IMR-90 (cell line): ENCODE measurements around the gene ZFP36. TPM values are rescaled to one million over a fixed set of nuclear protein-coding genes. Genes with fewer than 3 reads are reported as not detected.

Experiments used
- ATAC-seq: fragments of 200-7000 bp; cut with Tn5 transposase; 2 replicates; pipeline ENCODE4 v1.9.1; 2020; ENCODE audit warnings: low read depth, mild to moderate bottlenecking, moderate library complexity
- BruUV-seq: library from RNA; stranded (reverse); fragments of 400-500 nt; replicated peaks from 2 replicates; lab custom pipeline; 2021; lab: Mats Ljungman, UMichigan
- CTCF ChIA-PET: fragments of 300-600 bp; formaldehyde crosslinking; extraction: SDS; loops from one replicate; lab custom pipeline; 2021; ENCODE audit warnings: antibody characterized with exemption; lab: Yijun Ruan, JAX
- POLR2A ChIA-PET: fragments of 300-600 bp; sonication (Branson Sonifier 250); formaldehyde crosslinking; loops from one replicate; lab custom pipeline; 2022; ENCODE audit warnings: antibody characterized with exemption; ENCODE audit not compliant: unreplicated experiment; lab: Charles Lee
- DNase-seq: peaks from one replicate; pipeline ENCODE4 v3.0.0; 2013
- H2AFZ ChIP-seq: replicated peaks from 2 replicates; pipeline ENCODE3; 2013; ENCODE audit warnings: low read length, mild to moderate bottlenecking; ENCODE audit not compliant: poor library complexity
- H2AK5ac ChIP-seq: 2 replicates; pipeline ENCODE4 v1.6.1; 2013; ENCODE audit warnings: low read depth, low read length, inconsistent platforms
- H2AK9ac ChIP-seq: replicated peaks from 2 replicates; pipeline ENCODE3; 2013; ENCODE audit warnings: mild to moderate bottlenecking, low read depth, low read length, moderate library complexity; ENCODE audit not compliant: poor library complexity
- H2BK120ac ChIP-seq: 2 replicates; pipeline ENCODE4 v1.6.1; 2013; ENCODE audit warnings: low read depth, low read length, inconsistent platforms
- H2BK15ac ChIP-seq: 3 replicates; pipeline ENCODE4 v1.6.1; 2013; ENCODE audit warnings: low read depth, low read length, inconsistent platforms
- H2BK20ac ChIP-seq: 2 replicates; pipeline ENCODE4 v1.6.1; 2013; ENCODE audit warnings: low read depth, mild to moderate bottlenecking, inconsistent platforms, low read length, moderate library complexity
- H2BK5ac ChIP-seq: 2 replicates; pipeline ENCODE4 v1.6.1; 2013; ENCODE audit warnings: mild to moderate bottlenecking, low read depth, low read length, inconsistent platforms; ENCODE audit not compliant: poor library complexity, severe bottlenecking
- H3K14ac ChIP-seq: replicated peaks from 2 replicates; pipeline ENCODE4 v1.6.1; 2013; ENCODE audit warnings: low read depth, low read length, inconsistent platforms
- H3K18ac ChIP-seq: 2 replicates; pipeline ENCODE4 v1.6.1; 2013; ENCODE audit warnings: low read depth, low read length, control low read depth
- H3K23ac ChIP-seq: 2 replicates; pipeline ENCODE4 v1.6.1; 2013; ENCODE audit warnings: low read depth, low read length, inconsistent platforms
- H3K27ac ChIP-seq: 2 replicates; pipeline ENCODE4 v1.5.1; 2013; ENCODE audit warnings: mild to moderate bottlenecking, control low read depth, low read length; ENCODE audit not compliant: insufficient read depth
- H3K27me3 ChIP-seq: 2 replicates; pipeline ENCODE4 v1.6.1; 2013; ENCODE audit warnings: low read length; ENCODE audit not compliant: control insufficient read depth, insufficient read depth
- H3K36me3 ChIP-seq: 2 replicates; pipeline ENCODE4 v1.6.1; 2013; ENCODE audit warnings: low read length, mixed read lengths; ENCODE audit not compliant: control insufficient read depth, insufficient read depth
- H3K4ac ChIP-seq: 2 replicates; pipeline ENCODE4 v1.6.1; 2013; ENCODE audit warnings: low read depth, low read length, inconsistent platforms
- H3K4me1 ChIP-seq: 2 replicates; pipeline ENCODE4 v1.6.1; 2013; ENCODE audit warnings: low read length, mixed read lengths; ENCODE audit not compliant: control insufficient read depth, insufficient read depth
- H3K4me2 ChIP-seq: 2 replicates; pipeline ENCODE4 v1.6.1; 2013; ENCODE audit warnings: low read depth, mild to moderate bottlenecking, control low read depth, low read length, moderate library complexity
- H3K4me3 ChIP-seq: 2 replicates; pipeline ENCODE4 v1.5.1; 2013; ENCODE audit warnings: low read depth, mild to moderate bottlenecking, control low read depth, low read length, moderate library complexity; ENCODE audit not compliant: insufficient read depth
- H3K56ac ChIP-seq: 2 replicates; pipeline ENCODE4 v1.6.1; 2013; ENCODE audit warnings: low read length, inconsistent platforms; ENCODE audit not compliant: insufficient read depth; ENCODE audit errors: extremely low read depth
- H3K79me1 ChIP-seq, 2 experiments: 2 replicates each; pipeline ENCODE4 v1.6.1; 2013; ENCODE audit warnings: low read length in 2 of 2, inconsistent platforms in 1 of 2, low read depth in 1 of 2
- H3K9ac ChIP-seq: 2 replicates; pipeline ENCODE4 v1.6.1; 2013; ENCODE audit warnings: low read depth, low read length, control low read depth
- H3K9me1 ChIP-seq: 2 replicates; pipeline ENCODE4 v1.6.1; 2013; ENCODE audit warnings: low read length, inconsistent platforms; ENCODE audit not compliant: insufficient read depth
- H3K9me3 ChIP-seq: 2 replicates; pipeline ENCODE4 v1.6.1; 2013; ENCODE audit warnings: low read length; ENCODE audit not compliant: control insufficient read depth, insufficient read depth
- H4K20me1 ChIP-seq: 2 replicates; pipeline ENCODE4 v1.6.1; 2013; ENCODE audit warnings: low read length, inconsistent platforms; ENCODE audit not compliant: insufficient read depth
- H4K5ac ChIP-seq: 2 replicates; pipeline ENCODE4 v1.6.1; 2013; ENCODE audit warnings: mild to moderate bottlenecking, low read depth, low read length, control low read depth
- H4K8ac ChIP-seq, 2 experiments: 2 replicates each; pipeline ENCODE4 v1.6.1; 2013; ENCODE audit warnings: low read depth in 2 of 2, low read length in 2 of 2, control low read depth in 1 of 2, inconsistent platforms in 1 of 2
- H4K91ac ChIP-seq: 2 replicates; pipeline ENCODE4 v1.6.1; 2013; ENCODE audit warnings: low read depth, low read length, inconsistent platforms; ENCODE audit not compliant: insufficient read depth
- BHLHE40 ChIP-seq: fragments of 150-350 bp; IDR thresholded peaks from 2 replicates; pipeline ENCODE4 v1.6.1; 2016; ENCODE audit warnings: mild to moderate bottlenecking, low read depth, low read length
- CEBPB ChIP-seq: IDR thresholded peaks from 2 replicates; pipeline ENCODE4 v1.6.1; 2012; ENCODE audit warnings: low read depth, low read length, improper control_type of control experiment
- CHD1 ChIP-seq: IDR thresholded peaks from 2 replicates; pipeline ENCODE4 v1.6.1; 2012; ENCODE audit warnings: low read depth, low read length, improper control_type of control experiment
- MAFK ChIP-seq: IDR thresholded peaks from 2 replicates; pipeline ENCODE4 v1.6.1; 2012; ENCODE audit warnings: low read depth, low read length, improper control_type of control experiment
- MAZ ChIP-seq: IDR thresholded peaks from 2 replicates; pipeline ENCODE4 v1.6.1; 2012; ENCODE audit warnings: low read depth, mild to moderate bottlenecking, low read length, improper control_type of control experiment, moderate library complexity, borderline replicate concordance
- NFE2L2 ChIP-seq: fragments of 150-350 bp; IDR thresholded peaks from 2 replicates; pipeline ENCODE4 v1.6.1; 2016; ENCODE audit warnings: low read depth, mild to moderate bottlenecking, low read length
- POLR2A ChIP-seq: IDR thresholded peaks from 2 replicates; pipeline ENCODE4 v1.6.1; 2012; ENCODE audit warnings: mild to moderate bottlenecking, low read depth, low read length
- RAD21 ChIP-seq: IDR thresholded peaks from 2 replicates; pipeline ENCODE4 v1.6.1; 2012; ENCODE audit warnings: low read length, improper control_type of control experiment
- RCOR1 ChIP-seq: IDR thresholded peaks from 2 replicates; pipeline ENCODE4 v1.6.1; 2012; ENCODE audit warnings: mild to moderate bottlenecking, low read length, improper control_type of control experiment; ENCODE audit not compliant: insufficient replicate concordance
- RFX5 ChIP-seq: IDR thresholded peaks from 2 replicates; pipeline ENCODE4 v1.8.0; 2012; ENCODE audit warnings: low read depth, mild to moderate bottlenecking, low read length, moderate library complexity
- SMC3 ChIP-seq: fragments of 150-350 bp; IDR thresholded peaks from 2 replicates; pipeline ENCODE4 v1.6.1; 2016; ENCODE audit warnings: low read depth, mild to moderate bottlenecking, antibody characterized with exemption, low read length, moderate library complexity
- WGBS, 2 experiments: methylation state at CpG; one replicate each; pipeline versions ENCODE4 v1.1.5 to v1.1.7; 2013; ENCODE audit warnings: missing lambda C conversion rate in 2 of 2; ENCODE audit not compliant: insufficient read length in 1 of 2; ENCODE audit errors: extremely low coverage in 2 of 2; 5-methylcytosine and 5-hydroxymethylcytosine counted together
- dilution Hi-C: fragments of 300-500 bp; cut with HindIII; formaldehyde crosslinking; loops from one replicate; pipeline ENCODE4 v1.14.3; 2018; ENCODE audit warnings: low sequenced_read_pairs; ENCODE audit not compliant: unreplicated experiment
- in situ Hi-C: fragments of 300-500 bp; cut with MboI; formaldehyde crosslinking; loops from 3 replicates; pipeline ENCODE4 v1.14.3; 2019; ENCODE audit warnings: low sequenced_read_pairs, inconsistent platforms, mixed read lengths
- intact Hi-C: fragments of 100-400 bp; cut with micrococcal nuclease; formaldehyde crosslinking; loops from 2 replicates; pipeline ENCODE4 v1.10.0; 2022
- polyA plus RNA-seq, 3 experiments: library from polyadenylated mRNA; depleted of rRNA; stranded (reverse); fragments of >200 nt; gene quantifications; 2 replicates each; pipeline ENCODE4 v1.2.3, GENCODE V29; 2012; ENCODE audit warnings: low replicate concordance in 1 of 3
- total RNA-seq: library from RNA; depleted of rRNA; stranded (reverse); fragments of >200 nt; gene quantifications from 2 replicates; pipeline ENCODE4 v1.2.3, GENCODE V29; 2012

ZFP36 gene
- total and polyA plus RNA-seq, 2 of the 4 experiments (the other 2 are of a cell fraction): 1.4 to 45.0 TPM

DNA sequence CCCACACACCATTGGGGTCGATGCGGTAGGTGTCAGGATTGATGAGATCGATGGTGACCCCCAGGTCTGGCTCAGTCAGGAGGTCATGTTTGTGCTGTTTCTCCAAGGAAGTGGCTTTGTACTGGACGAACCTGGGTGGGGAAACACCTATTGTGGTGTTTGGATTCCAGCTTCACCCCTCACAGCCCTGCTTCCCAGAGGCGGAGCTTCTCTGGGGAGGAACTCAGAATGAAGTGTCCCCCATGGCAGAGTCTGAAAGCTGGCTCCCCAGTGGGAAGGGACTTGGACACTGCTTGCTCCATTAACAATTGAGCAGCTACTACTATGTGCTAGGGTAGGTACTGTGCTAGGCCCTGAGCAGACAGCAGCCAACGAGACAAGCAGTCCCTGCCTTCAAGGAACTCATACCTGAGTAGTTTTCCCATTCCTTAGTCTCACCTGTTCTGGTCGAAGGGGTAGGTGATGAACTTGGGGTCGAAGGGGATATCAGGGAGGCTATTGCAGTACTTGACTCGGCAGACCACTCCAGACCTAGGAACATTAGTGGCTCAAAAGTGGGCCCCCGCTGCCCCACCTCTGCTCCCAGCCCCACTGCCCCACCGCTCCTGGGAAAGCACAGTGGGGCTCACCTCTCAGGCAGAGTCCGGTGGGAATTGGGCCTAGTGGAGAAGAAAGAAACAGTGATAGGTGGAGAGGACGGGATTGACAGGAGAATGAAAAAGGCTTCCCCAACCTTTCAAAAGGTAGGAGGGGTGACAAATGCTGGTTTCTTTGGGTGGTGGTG is 16.8 kb upstream of the ZFP36 start:
- no peak for ATAC-seq
- H3K9ac ChIP-seq: peak overlapping the region; percentile 87
- H3K4me1 ChIP-seq: peaks cover 12% of the 10 kb centered on the region
- H3K18ac ChIP-seq: no peak overlapping the region
- H3K56ac ChIP-seq: no peak overlapping the region
- no peak overlapping the region for H2BK120ac ChIP-seq
- H3K9me3 ChIP-seq: no peaks in the 10 kb centered on the region
- no peak overlapping the region; the same call in 1 of the 2 replicates for H4K91ac ChIP-seq
- ChIA-PET CTCF (no interaction called here), POLR2A (no interaction called here)
- peak overlapping the region; percentile 73; the same call in 1 of the 2 replicates for H2AK5ac ChIP-seq
- H3K4ac ChIP-seq: peak overlapping the region; percentile 93; the same call in 1 of the 2 replicates
- H2BK5ac ChIP-seq: peak overlapping the region; percentile 93
- peaks cover 15% of the 10 kb centered on the region; the same call in 1 of the 2 replicates for H3K9me1 ChIP-seq
- H3K23ac ChIP-seq: 0 out of 2 replicates have a peak overlapping the region, but pooled peaks have one; percentile 73
- TF ChIP-seq BHLHE40: no peak
- TF ChIP-seq POLR2A: no peak
- no peak for TF ChIP-seq RFX5
- no peak for TF ChIP-seq NFE2L2
- TF ChIP-seq SMC3: no peak
- TF ChIP-seq MAZ: no peak
- TF ChIP-seq CHD1: no peak
- no peak for TF ChIP-seq RAD21
- TF ChIP-seq RCOR1: no peak
- TF ChIP-seq CEBPB: no peak
- no peak for TF ChIP-seq MAFK
- H3K4me3 ChIP-seq: peak overlapping the region; percentile 64
- H3K79me1 ChIP-seq: peaks cover 34 to 55% of the 10 kb centered on the region in 2 experiments
- no peak overlapping the region for H4K5ac ChIP-seq
- no peak overlapping the region for H2AFZ ChIP-seq
- H3K4me2 ChIP-seq: peak overlapping the region; percentile 88
- no peak for DNase-seq
- intact Hi-C loops: loop anchor here (2.0 kb wide), 1 partner anchor 47 kb away; the partner anchor contains the start of gene SAMD4B
- BruUV-seq: no TSS peak
- dilution Hi-C loops: no loop called here
- H3K27ac ChIP-seq: no peak overlapping the region; the same call in 1 of the 2 replicates
- peak overlapping the region; percentile 93; the same call in 1 of the 2 replicates for H3K14ac ChIP-seq
- no peak overlapping the region for H2BK15ac ChIP-seq
- H3K36me3 ChIP-seq: peaks cover 47% of the 10 kb centered on the region
- H2AK9ac ChIP-seq: peak overlapping the region; percentile 100
- in situ Hi-C loops: no loop called here
- peak overlapping the region; percentile 38 to 92; a peak in 2 of 4 replicates for H4K8ac ChIP-seq
- H2BK20ac ChIP-seq: no peak overlapping the region
- no peaks in the 10 kb centered on the region for H4K20me1 ChIP-seq
- no CpG with 5 or more reads among the region's 13 CpGs for WGBS, 2 experiments
- no peaks in the 10 kb centered on the region for H3K27me3 ChIP-seq
